NCI-H187 treated with DMSO at 0.1 percent for 48 hours (cell line): ENCODE measurements around the gene SEPTIN5.

Experiments used
- DNase-seq: peaks from one replicate; lab custom pipeline; 2025; lab: John Stamatoyannopoulos, UW

SEPTIN5 gene

DNA sequence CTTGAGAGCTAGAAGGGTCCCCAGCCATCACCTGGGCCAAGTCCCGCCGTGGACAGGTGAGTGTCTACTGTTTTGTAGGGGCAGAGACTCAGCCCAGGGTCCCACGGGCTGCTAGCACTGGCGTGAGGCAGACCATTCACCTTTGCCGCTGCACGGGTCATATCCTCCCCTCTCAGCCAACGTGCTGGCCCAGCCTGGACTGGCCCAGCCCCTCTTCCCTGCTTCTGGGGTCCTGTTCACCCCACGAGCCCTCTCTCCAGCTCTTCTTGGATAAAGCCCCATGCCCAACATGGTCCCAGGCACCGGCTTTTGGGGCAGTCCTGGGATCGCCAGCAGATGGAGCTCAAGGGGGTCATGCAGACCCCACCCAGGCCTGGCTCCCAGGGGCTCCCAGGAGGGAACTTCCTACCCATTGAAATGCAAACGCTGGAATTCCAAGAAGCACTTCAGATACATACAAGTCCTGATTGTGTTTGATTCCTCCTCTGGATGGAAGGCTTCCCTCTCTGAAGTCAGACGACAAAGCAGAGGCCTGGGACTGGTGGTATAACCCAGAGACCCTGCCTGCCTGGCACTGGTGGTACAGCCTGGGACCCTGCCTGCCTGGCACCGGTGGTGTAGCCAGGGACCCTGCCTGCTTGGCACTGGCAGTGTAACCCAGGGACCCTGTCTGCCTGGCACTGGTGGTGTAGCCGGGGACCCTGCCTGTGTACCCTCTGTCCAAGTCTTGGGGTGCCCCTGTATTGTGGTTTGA is 8.9 kb upstream of the SEPTIN5 start:
- DNase-seq = no peak

DNA sequence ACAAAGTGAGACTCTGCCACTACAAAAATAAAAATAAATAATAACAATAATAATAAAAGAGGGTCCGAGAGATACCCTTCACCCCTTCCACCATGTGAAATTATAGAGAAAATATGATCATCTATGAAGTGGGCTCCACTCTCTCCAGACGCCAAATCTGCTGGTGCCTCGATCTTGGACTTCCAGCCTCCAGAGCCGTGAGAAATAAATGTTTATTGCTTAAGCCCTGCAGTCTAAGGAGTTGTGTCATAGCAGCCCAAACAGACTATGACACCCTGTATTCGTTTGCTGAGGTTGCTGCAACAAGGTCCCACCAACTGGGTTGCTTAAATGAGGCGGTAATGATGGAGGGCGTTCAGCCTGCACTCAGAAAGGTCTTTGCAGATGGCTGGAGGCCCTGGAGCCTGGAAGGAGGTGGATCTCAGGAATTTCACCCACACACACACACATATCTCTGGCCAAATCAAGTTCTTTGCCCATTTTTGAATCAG is 7.6 kb upstream of the SEPTIN5 start:
- DNase-seq = no peak

DNA sequence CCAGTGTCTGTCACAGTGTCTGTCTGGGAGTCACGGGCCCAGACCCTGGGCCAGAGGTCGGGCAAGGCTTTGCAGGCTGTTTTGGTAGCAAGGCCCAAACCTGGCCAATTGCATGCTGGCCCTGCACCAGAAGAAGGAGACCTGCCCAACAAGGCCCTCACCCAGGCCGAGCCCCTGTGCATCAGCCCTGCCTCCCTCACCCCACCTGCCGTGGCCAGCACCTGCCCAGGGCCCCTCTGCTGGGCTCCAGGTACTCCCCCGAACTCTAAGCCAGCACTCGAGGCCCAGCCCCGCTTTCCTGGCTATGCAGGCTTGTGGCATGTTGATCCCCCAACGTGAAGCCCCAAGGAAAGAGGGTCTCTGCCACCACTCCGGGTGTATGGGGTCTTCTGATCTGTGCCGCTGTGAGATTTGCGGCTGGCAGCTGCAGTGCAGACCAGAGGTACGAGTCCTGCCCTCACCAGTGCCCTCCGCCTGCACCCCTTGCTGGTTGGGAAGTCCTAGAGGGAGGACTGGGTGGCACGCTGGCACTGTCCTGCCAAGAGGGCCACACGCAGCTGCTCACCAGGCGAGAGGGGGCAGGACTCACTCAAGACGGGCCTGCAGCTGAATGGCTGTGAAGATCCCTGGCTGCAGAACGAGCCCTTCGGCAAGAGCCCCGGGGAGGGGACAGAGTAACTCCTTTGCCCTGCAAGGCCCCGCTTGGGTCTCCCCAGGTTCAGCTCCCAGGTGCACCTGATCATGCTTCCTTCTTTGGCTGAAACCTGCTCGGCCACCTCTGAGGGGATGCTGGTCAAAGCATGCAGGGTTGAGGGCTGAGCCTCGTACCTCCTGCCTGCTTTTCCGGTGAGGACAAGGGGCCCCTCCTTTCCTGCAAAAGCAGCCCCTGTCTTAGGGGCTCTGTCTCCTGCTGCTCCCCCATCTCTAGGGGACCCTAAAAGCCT is 6.7 kb upstream of the SEPTIN5 start:
- no peak for DNase-seq

DNA sequence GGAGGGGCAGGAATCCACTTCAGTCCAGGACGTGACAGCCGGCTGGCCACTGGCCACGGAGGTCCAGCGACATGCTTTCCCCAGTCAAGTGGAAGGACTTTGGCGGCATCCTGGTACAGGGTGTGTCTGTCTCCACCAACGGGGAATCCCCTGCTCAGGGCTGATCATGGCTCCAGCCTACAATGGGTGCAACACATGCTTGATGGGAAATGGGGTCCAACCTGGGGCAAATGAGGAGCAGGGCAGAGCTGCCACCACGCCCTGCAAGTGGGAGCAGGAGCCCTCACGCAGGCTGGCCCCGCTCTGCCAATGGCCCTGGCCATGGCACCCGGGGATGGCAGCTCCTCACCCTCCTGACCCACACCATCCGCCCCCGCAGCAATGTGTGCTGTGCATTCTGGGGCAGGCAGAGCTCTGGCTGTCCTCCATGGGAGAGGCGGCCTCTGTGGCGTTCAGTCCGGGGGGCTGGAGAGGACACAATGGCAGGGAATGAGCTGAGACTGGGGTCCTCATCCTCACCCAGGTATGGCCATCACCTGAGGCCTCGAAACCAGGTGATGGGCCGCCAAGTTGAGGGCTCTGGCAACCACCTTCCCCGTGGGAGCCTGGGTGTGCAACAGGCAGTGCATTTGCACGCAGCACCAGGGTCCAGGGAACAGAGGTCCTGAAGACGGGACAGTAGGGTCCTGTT is 5.8 kb upstream of the SEPTIN5 start:
- DNase-seq = no peak

DNA sequence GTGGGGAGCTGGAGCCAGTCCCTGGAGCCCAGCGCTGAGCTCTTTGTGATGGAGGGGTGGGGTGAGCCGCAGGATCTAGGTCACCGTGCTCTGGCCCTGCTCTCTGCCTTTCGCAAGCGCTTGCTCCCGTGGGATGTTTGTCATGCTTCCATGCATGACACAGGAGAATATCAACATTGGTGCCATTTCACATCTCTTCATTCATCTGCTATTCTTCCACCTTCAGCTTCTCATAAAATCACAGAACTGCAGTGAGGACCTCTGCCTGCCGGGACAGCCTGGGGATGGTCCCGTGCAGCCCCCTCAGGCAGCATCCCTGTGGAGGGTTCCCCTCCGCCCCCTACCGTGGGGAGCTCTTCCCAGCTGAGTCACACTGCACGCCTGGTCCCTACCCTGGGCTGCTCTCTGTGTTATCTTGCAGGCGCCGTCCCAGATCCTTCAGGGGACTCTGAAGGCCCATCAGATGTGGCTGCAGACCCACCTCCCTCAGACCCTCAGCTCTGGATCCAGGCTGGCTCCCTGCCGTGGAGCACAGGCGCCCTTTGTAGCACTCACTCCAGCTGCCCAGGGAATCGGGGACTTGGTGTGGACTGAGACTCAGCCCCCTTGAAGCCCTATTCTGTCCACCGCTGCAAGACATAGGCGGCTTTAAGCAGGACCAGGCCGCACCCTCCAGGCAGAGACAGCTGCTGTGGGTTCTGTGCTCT is 5.1 kb upstream of the SEPTIN5 start:
- DNase-seq = no peak

DNA sequence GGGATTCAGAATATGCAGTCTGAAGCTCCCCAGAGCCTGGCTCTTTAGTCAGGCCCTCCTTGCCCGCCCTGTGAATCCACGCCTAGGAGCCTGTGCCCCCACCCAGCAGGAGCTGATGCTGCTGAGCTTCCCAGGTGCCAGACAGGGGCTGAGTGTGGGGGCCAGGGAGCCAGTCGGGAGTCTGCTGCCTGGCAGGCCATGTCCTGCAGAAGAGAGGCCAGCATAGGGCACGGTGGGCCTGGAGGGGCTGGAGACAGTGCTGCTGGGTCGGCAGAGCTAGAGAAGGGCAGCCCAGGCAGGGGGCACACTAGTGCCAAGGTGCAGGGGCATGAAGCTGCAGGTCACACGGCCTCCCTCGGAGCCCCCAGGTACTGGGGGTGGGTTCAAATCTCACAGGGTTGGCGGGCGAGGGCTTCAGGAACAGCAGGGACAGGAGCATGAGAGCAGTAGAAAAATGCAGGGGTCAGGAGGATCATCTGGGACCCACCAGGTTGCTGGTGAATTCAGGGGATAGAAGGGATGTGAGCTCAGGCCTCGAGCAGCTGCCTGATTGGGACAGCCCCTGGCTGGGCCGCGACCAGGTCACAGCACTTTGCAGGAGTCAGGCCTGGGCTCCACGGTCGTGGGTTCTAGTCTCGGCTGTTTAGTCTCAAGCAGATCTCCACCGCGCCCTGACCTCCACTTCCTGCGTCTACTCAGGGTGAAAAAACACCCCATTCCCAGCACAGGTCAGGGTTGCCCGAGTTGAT is 4.1 kb upstream of the SEPTIN5 start:
- no peak for DNase-seq

DNA sequence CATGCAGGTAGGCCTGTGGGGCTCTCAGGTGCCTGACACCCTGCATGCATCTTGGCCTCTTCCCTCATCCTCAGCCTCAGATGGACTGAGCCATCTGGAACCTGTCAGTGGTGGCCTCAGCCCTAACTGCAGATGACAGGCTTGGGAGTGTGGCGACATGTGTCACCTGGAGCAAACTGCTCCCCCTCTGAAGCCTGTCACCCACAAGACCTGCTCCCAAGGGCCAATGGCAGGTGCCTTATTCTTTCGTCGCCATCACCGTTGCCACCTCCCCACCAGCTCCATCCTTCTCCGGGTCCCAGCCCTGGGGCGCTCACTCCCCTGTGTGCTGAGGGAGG is 3.6 kb upstream of the SEPTIN5 start:
- no peak for DNase-seq

DNA sequence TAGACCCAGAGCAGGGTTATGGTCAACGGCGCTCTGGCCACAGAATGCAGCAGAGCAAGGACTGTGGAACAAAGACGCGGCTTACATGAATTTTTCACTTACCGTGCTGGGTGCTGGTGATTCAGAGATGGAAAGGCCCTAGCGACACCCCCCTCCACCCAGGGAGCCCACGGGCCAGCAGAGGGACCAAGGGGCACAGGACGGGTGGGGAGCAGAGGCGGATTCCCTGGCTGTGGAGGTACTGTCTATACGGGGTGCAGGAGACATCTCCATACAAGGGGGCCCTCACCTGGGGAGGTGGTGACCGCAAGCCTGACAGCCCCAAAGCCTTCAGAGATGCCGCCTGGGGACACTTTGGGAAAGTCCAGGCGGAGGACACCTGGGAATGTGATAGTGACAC is 1.1 kb upstream of the SEPTIN5 start:
- DNase-seq = no peak

DNA sequence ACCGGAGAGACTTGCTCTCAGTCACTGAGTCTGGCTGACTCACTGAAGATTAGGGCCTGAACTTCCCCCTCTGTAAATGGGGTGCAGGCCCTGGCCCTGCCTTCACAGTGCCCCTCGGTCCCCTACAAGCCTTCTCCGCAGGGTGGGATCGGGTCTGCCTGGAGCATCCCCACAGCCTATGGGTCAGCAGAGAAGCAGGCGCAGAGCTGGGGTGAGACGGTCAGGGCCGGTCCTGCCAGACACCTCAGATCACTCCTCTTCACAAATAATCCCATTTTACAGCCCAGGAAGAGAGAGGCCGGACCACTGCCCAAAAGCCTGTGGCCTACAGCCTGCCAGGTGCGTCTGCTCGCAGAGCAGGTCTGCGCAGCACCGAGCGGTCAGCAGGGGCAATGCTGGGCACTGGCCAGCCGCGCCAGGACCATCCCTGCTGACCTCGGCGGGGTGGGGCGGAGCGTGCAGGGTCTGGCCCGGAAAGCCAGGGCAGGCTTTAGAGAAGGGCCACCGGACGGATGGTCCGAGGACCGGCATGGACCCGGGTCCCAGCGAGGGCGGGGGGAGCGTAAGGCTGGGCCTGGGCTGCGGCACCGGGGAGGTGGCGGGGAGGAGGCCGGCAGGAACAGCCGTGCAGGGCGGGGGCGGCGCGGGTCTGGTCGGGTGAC is 522 bp upstream of the SEPTIN5 start:
- no peak for DNase-seq

DNA sequence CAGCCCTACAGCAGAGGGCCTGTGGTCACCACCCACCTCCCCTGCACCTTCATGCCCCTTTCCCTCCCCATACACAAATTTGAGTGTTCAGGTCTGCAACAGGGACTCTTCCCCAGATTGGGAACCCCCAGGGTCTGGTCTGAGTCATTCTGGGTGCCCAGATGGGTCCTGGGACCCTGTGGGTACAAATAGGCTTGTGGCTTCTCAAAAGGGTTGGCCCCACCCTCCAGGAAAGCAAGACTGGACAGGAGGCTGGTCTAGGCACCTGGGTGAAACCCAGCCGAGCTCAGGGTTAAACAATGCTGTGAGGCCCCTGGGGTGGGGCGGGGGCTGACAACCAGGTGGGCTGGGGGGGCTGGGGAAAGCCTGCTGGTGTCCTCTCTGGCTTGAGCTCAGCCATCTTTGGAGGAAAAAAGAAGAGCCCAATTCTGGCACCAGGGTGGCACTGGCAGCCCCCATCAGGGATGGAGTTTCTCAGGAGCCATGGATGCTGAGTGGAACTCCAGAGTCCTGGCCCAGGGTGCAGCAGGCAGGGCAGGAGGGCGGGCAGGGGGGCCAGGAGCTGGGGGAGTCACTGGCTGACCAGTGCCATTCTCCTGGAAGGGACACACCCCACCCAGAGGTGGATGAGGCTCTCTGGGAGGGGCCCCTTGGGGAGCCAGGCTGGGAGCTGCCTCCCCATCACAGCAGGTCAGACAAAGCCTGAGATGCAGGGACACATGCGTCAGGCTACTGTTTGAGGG is 1.1 kb downstream of the SEPTIN5 start:
- no peak for DNase-seq

DNA sequence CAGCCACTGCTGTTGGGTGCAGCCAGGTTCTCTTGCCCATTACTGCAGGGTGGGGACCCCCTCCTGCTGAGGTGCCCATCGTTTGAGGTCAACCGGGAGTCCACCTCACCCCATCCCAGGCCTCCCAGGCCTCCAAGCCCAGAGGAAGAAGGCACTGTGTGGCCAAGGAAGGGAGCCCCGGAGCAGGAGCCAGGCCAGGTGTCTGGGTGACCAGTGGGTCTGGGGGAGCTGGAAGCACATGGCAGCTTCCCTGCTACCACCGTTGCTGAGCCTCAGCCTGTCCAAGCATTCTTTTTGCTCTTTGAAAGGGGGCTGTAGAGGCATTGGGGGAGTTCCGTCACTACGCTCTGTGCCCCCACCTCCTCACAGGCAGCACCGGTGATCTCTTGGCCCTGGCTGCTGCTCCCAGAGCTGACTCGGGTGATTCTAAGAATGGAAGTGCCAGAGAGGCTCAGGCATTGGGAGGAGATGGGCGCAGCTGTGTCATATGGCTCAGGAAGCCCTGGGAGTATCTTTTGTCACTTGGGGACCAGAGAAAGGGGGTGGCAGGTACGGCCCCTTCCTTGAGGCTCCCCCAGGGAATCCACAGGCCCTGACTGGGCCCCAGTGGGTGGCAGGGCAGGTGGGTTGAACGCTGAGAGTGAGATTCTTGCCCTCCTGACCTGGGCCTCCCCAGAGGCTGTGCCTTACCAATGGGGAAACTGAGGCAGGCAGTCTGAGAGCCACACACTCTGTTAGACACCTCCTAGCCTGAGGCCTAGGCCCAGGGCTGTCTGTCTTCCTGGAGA is 1.9 kb downstream of the SEPTIN5 start:
- DNase-seq = no peak

DNA sequence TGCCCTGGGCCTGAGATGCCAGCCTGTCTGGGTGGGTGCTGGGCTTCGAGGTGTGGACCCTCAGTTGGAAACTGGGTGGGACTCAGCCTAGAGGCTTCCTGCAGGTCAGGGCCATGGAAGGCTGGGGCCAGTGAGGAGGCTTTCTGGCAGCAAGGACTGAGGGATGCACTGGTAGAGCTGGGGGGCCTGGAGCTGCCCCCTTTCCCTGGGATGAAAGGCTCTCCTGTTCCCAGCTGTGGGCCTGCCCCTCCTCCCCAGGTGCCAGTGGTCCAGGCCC is 2.5 kb downstream of the SEPTIN5 start:
- DNase-seq = no peak

DNA sequence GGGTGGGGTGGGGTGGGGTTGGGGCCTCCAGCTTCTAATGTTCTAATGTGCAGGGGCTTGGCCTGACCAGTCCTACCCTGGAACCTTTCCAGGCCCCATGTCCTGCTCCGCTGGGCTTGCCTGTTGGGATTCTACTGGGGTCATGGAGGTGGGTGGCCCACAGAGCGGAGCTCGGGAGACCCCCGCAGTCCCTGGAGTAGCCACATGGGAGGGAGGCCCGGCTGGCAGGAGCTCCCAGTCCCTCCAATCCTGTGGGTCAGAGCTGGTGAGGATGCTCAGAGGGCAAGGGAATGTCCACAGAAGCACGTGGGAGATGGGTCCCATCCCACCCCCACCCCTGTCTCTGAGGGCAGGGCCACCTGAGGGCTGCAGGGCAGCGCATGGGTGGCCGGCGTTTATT is 2.9 kb downstream of the SEPTIN5 start:
- DNase-seq = no peak

DNA sequence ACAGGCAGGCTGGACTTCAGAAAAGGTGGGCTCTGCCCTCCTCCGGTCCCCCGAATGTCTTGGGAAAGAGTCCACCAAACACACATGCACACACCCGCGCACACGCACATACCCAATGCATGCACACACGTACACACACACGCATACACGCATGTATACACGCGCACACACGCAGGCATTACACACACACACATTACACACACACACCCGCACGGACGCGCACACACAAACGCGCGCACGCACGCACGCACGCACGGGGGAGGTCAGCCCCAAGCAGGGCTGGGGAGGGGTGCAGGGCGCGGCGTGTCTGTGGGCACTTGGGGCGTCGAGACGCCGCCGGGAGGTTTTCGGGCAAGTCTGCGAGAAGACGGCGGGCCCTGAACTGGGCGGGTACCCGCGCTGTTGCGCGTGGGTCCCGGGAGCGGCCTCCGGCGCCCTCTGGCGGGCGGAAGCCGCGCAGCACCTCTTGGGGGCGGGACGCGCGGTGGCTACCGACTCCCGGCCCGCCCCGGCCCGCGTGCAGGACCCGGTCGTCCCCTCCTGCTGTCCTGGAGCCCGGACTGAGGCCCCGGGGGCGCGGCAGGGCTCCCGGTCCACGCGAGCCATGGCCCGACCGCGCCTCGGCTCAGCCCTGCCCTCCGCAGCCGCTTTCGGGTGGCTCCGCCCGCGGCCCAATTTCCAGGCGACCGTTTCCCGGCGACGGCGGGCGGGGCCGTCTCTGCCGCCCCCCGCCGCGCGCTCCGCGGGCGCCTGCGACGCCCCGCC is 3.6 kb downstream of the SEPTIN5 start:
- DNase-seq = no peak

DNA sequence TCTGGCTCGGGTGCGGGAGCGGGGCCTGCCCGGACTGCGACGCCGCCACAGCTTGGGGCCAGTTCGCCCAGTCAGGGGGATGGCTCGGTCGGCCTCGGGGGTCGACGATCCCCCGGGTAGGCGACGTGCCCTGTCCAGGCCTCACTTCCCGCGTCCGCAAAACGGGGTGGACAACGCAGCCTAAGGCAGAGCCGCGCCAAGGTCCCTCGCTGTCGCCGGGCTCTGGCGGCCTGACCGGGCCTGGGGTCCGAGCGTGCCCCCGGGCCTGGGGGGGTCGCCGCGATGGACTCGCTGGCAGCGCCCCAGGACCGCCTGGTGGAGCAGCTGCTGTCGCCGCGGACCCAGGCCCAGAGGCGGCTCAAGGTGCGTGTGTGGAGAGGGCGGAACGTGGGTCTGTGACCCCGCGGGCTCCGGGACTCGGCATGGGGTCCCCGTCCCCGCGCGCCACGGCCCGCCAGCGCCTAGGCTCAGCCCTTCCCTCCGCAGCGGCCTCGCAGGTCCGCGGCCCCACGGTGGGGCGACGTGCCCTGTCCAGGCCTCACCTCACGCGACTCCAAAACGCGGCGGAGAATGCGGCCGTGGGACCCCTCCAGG is 4.2 kb downstream of the SEPTIN5 start:
- no peak for DNase-seq

DNA sequence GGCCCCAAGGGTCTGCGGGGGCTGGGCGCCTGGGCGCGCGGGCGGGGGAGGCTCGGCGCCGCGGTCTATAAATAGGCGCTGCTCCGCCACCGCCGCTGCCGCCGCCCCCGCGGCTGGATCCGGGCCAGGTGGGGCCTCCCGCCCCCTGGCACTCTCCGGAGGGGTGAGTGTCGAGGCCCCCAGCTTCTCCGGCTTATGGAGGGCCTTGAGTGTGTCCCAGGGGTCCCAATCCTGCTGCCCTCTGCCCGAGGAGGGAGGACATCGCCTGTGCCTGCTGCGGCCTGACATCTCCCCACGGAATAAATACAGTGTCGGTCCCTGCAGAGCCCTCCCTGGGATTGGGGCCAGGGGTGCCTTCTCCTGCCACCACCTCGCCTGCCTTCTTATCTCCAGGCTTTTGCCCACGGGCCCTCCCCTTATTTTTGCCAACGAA is 4.8 kb downstream of the SEPTIN5 start:
- no peak for DNase-seq

DNA sequence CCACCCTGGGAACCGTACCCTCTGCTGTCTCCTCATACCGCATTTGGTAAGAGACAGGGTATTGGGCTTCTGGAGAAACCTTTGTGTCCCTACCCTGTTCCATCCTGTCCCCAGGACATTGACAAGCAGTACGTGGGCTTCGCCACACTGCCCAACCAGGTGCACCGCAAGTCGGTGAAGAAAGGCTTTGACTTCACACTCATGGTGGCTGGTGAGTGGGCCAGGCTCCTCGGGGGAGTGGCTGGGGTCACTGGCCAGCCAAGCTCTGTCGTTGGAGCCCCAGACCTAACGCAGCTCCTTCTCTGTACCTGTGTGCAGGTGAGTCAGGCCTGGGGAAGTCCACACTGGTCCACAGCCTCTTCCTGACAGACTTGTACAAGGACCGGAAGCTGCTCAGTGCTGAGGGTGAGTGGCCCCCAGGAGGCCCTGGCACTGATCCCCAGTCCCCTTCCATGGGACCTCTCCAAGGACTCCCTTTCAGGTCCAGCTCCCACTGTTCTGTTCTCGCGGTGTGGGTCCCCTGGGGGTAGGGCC is 5.3 kb downstream of the SEPTIN5 start:
- no peak for DNase-seq
